RWPE1 (cell line): ENCODE measurements around the gene KRTAP5-6.

Experiments used
- CTCF ChIA-PET: fragments of 350-600 bp; sonication (Branson Sonifier 250); formaldehyde crosslinking; extraction: SDS; loops from one replicate; lab custom pipeline; 2021; lab: Yijun Ruan, JAX
- POLR2A ChIA-PET: fragments of 400-600 bp; formaldehyde crosslinking; extraction: SDS; loops from one replicate; lab custom pipeline; 2020; ENCODE audit warnings: antibody characterized with exemption; ENCODE audit not compliant: low non-redundant PET; lab: Yijun Ruan, JAX
- DNase-seq: peaks from one replicate; pipeline ENCODE4 v3.0.0; 2012; ENCODE audit warnings: low spot score
- H3K27ac ChIP-seq: fragments of 450-650 bp; 2 replicates; pipeline ENCODE4 v1.5.1; 2017
- CTCF ChIP-seq: fragments of 450-650 bp; conservative IDR thresholded peaks from 2 replicates; pipeline ENCODE4 v1.5.1; 2017; ENCODE audit warnings: low read depth, mild to moderate bottlenecking

KRTAP5-6 gene

GRCh38 chr11:1701091-1701807 lies 4.3 kb downstream of the KRTAP5-6 start:
- ChIA-PET CTCF (interaction anchor here (0.6 kb wide), 2 partner anchors 233 to 337 kb away, joined by 3 read pairs; no protein-coding TSS in a partner anchor), POLR2A (no interaction called here)
- H3K27ac ChIP-seq: no peak overlapping the region
- no peak for TF ChIP-seq CTCF
- DNase-seq: no peak

GRCh38 chr11:1702506-1702905 lies 5.5 kb downstream of the KRTAP5-6 start:
- POLR2A ChIA-PET: no interaction called here

GRCh38 chr11:1703146-1703545 lies 6.2 kb downstream of the KRTAP5-6 start:
- POLR2A ChIA-PET: no interaction called here
- CTCF ChIA-PET: no interaction called here
- no peak for TF ChIP-seq CTCF
- H3K27ac ChIP-seq: no peak overlapping the region
- DNase-seq: no peak

More at GRCh38 chr11:1702506-1702905, 5.5 kb downstream of the KRTAP5-6 start:
- no peak overlapping the region for H3K27ac ChIP-seq
- DNase-seq: no peak
- CTCF ChIA-PET: no interaction called here
- no peak for TF ChIP-seq CTCF

GRCh38 chr11:1705126-1706052 lies 8.4 kb downstream of the KRTAP5-6 start:
- no peak overlapping the region for H3K27ac ChIP-seq
- ChIA-PET POLR2A (no interaction called here), CTCF (interaction anchor here (0.8 to 1.0 kb wide), 2 partner anchors 12 to 248 kb away, joined by 3 read pairs; no protein-coding TSS in a partner anchor)
- no peak for TF ChIP-seq CTCF
- no peak for DNase-seq

- no peak for DNase-seq
- TF ChIP-seq CTCF: no peak
- ChIA-PET POLR2A (no interaction called here), CTCF (no interaction called here)
- no peak overlapping the region for H3K27ac ChIP-seq
Observed at GRCh38 chr11:1706634-1707400, 9.8 kb downstream of the KRTAP5-6 start.

GRCh38 chr11:1707751-1708150 lies 10.8 kb downstream of the KRTAP5-6 start:
- CTCF ChIA-PET: no interaction called here
- POLR2A ChIA-PET: no interaction called here

More at GRCh38 chr11:1707751-1708150, 10.8 kb downstream of the KRTAP5-6 start:
- no peak for DNase-seq
- no peak overlapping the region for H3K27ac ChIP-seq
- TF ChIP-seq CTCF: no peak
